Activated CD8-positive, alpha-beta memory T cell treated with anti-CD3 and anti-CD28 coated beads, Interleukin-2, amount 10 ng/mL, durations not matched to agents 7 days and 5 days (primary cell): Measurements from ENCODE around the gene GATAD1. TPM values are rescaled to one million over a fixed set of nuclear protein-coding genes. Genes with fewer than 3 reads are reported as not detected.
"Not testable (repeated sequence)": the region's sequence is repeated elsewhere in the genome, so short reads cannot be mapped to it uniquely, and the experiment has no call there.

ENCODE experiments used
- ATAC-seq: fragments of 150-1000 bp; cut with Tn5 transposase; one replicate; pipeline ENCODE4 v1.10.0; 2021; ENCODE audit warnings: moderate library complexity
- CTCF ChIA-PET: fragments of 350-600 bp; sonication (Branson Sonifier 250); formaldehyde crosslinking; loops from one replicate; lab custom pipeline; 2021; ENCODE audit warnings: antibody characterized with exemption; lab: Charles Lee
- DNase-seq: peaks from one replicate; pipeline ENCODE4 v3.0.0-alpha.2; 2020
- H3K27ac Mint-ChIP-seq: one replicate; pipeline ENCODE4 v1.8.0; 2021; ENCODE audit warnings: mild to moderate bottlenecking, mixed read lengths
- H3K27me3 Mint-ChIP-seq: one replicate; pipeline ENCODE4 v1.8.0; 2021; ENCODE audit warnings: mixed read lengths
- H3K36me3 Mint-ChIP-seq: one replicate; pipeline ENCODE4 v1.8.0; 2021; ENCODE audit warnings: mild to moderate bottlenecking, mixed read lengths
- H3K4me1 Mint-ChIP-seq: one replicate; pipeline ENCODE4 v1.8.0; 2021; ENCODE audit warnings: mixed read lengths
- H3K4me3 Mint-ChIP-seq: one replicate; pipeline ENCODE4 v1.8.0; 2021; ENCODE audit warnings: mild to moderate bottlenecking, moderate library complexity, mixed read lengths
- H3K9me3 Mint-ChIP-seq: one replicate; pipeline ENCODE4 v1.8.0; 2022; ENCODE audit warnings: low read depth, mixed read lengths
- total RNA-seq, 2 experiments: library from RNA; stranded (reverse); gene quantifications; one replicate each; pipeline ENCODE4 v1.2.3, GENCODE V29; 2021

GATAD1 gene
- total RNA-seq, 2 experiments from 2014 or later: 18.3 to 21.0 TPM

GRCh38 chr7:92448205-92448747, 994 bp downstream of the GATAD1 start:
- H3K27ac Mint-ChIP-seq: peak overlapping the region; percentile 87
- no peaks in the 10 kb centered on the region for H3K9me3 Mint-ChIP-seq

GRCh38 chr7:92451645-92452044, 4.4 kb downstream of the GATAD1 start:
- no peak for DNase-seq
- Mint-ChIP-seq H3K4me1 (peaks cover 9% of the 10 kb centered on the region), H3K27me3 (no peaks in the 10 kb centered on the region), H3K27ac (no peak overlapping the region), H3K36me3 (peaks cover 40% of the 10 kb centered on the region), H3K4me3 (no peak overlapping the region), H3K9me3 (no peaks in the 10 kb centered on the region)
- ATAC-seq: no peak
- CTCF ChIA-PET: no interaction called here

More at GRCh38 chr7:92448205-92448747, 994 bp downstream of the GATAD1 start:
- H3K27me3 Mint-ChIP-seq: no peaks in the 10 kb centered on the region
- peak overlapping the region; percentile 80 for H3K4me3 Mint-ChIP-seq
- H3K36me3 Mint-ChIP-seq: peaks cover 21% of the 10 kb centered on the region
- DNase-seq (peak; percentile 76), ATAC-seq (peak; percentile 52)
- CTCF ChIA-PET: interaction anchor here (0.8 to 4.8 kb wide), 29 partner anchors 8 to 783 kb away, joined by 3 to 109 read pairs (median 5); partner anchors contain the start of genes ANKIB1, CYP51A1, KRIT1 and LRRD1
- peaks cover 11% of the 10 kb centered on the region for H3K4me1 Mint-ChIP-seq

GRCh38 chr7:92456236-92456635, 9.0 kb downstream of the GATAD1 start:
- DNase-seq (no peak), ATAC-seq (no peak)
- no peaks in the 10 kb centered on the region for H3K9me3 Mint-ChIP-seq
- CTCF ChIA-PET: interaction anchor here (0.6 kb wide), 1 partner anchor 9 kb away, joined by 3 read pairs; no protein-coding TSS in a partner anchor
- no peak overlapping the region for H3K4me3 Mint-ChIP-seq
- peaks cover 29% of the 10 kb centered on the region for H3K36me3 Mint-ChIP-seq
- H3K4me1 Mint-ChIP-seq: no peaks in the 10 kb centered on the region
- H3K27me3 Mint-ChIP-seq: no peaks in the 10 kb centered on the region
- no peak overlapping the region for H3K27ac Mint-ChIP-seq

GRCh38 chr7:92460109-92460508, 12.8 kb downstream of the GATAD1 start:
- H3K27ac Mint-ChIP-seq: no peak overlapping the region

GRCh38 chr7:92460510-92460909, 13.2 kb downstream of the GATAD1 start:
- no peaks in the 10 kb centered on the region for H3K9me3 Mint-ChIP-seq
- no peak overlapping the region for H3K27ac Mint-ChIP-seq
- H3K36me3 Mint-ChIP-seq: peaks cover 11% of the 10 kb centered on the region

More at GRCh38 chr7:92460109-92460508, 12.8 kb downstream of the GATAD1 start:
- Mint-ChIP-seq H3K36me3 (peaks cover 11% of the 10 kb centered on the region), H3K27me3 (no peaks in the 10 kb centered on the region), H3K4me3 (no peak overlapping the region), H3K9me3 (no peaks in the 10 kb centered on the region), H3K4me1 (peaks cover 2% of the 10 kb centered on the region)
- CTCF ChIA-PET: interaction anchor here (1.2 to 2.8 kb wide), 4 partner anchors 13 to 580 kb away, joined by 3 to 31 read pairs (median 4); partner anchors contain the start of genes GATAD1 and MTERF1
- DNase-seq: no peak
- ATAC-seq: no peak

GRCh38 chr7:92461027-92462003, 14.0 kb downstream of the GATAD1 start:
- DNase-seq (peak; percentile 47), ATAC-seq (peak; percentile 75)
- H3K27ac Mint-ChIP-seq: no peak overlapping the region
- peaks cover 2% of the 10 kb centered on the region for H3K4me1 Mint-ChIP-seq
- no peaks in the 10 kb centered on the region for H3K27me3 Mint-ChIP-seq
- CTCF ChIA-PET: interaction anchor here (0.6 to 2.8 kb wide), 13 partner anchors 11 to 632 kb away, joined by 3 to 31 read pairs (median 4); partner anchors contain the start of genes ERVW-1, GATAD1, MTERF1 and PEX1
- no peaks in the 10 kb centered on the region for H3K9me3 Mint-ChIP-seq
- no peak overlapping the region for H3K4me3 Mint-ChIP-seq
- H3K36me3 Mint-ChIP-seq: peaks cover 5% of the 10 kb centered on the region

More at GRCh38 chr7:92460510-92460909, 13.2 kb downstream of the GATAD1 start:
- Mint-ChIP-seq H3K4me1 (peaks cover 2% of the 10 kb centered on the region), H3K4me3 (no peak overlapping the region), H3K27me3 (no peaks in the 10 kb centered on the region)
- ATAC-seq: no peak
- no peak for DNase-seq
- CTCF ChIA-PET: interaction anchor here (1.2 to 2.8 kb wide), 7 partner anchors 10 to 580 kb away, joined by 3 to 31 read pairs (median 5); partner anchors contain the start of genes ERVW-1, GATAD1 and MTERF1

GRCh38 chr7:92462560-92462959, 15.3 kb downstream of the GATAD1 start:
- Mint-ChIP-seq H3K4me3 (no peak overlapping the region), H3K9me3 (no peaks in the 10 kb centered on the region), H3K27ac (no peak overlapping the region), H3K27me3 (no peaks in the 10 kb centered on the region), H3K4me1 (peaks cover 2% of the 10 kb centered on the region), H3K36me3 (no peaks in the 10 kb centered on the region)
- CTCF ChIA-PET: interaction anchor here (2.8 kb wide), 1 partner anchor 15 kb away, joined by 31 read pairs; the partner anchor contains the start of gene GATAD1
- no peak for DNase-seq
- ATAC-seq: no peak

GRCh38 chr7:92464515-92464914, 17.2 kb downstream of the GATAD1 start:
- Mint-ChIP-seq H3K4me1 (peaks cover 2% of the 10 kb centered on the region), H3K9me3 (peaks cover 5% of the 10 kb centered on the region), H3K27me3 (no peaks in the 10 kb centered on the region), H3K36me3 (no peaks in the 10 kb centered on the region), H3K27ac (no peak overlapping the region), H3K4me3 (no peak overlapping the region)
- ATAC-seq (no peak), DNase-seq (no peak)
- CTCF ChIA-PET: interaction anchor here (1.5 kb wide), 1 partner anchor 17 kb away, joined by 5 read pairs; the partner anchor contains the start of gene GATAD1

- peaks cover 6% of the 10 kb centered on the region for H3K9me3 Mint-ChIP-seq
- H3K27ac Mint-ChIP-seq: no peak overlapping the region
- CTCF ChIA-PET: interaction anchor here (1.3 kb wide), 1 partner anchor 18 kb away, joined by 4 read pairs; no protein-coding TSS in a partner anchor
- H3K4me1 Mint-ChIP-seq: peaks cover under 1% of the 10 kb centered on the region
- no peak overlapping the region for H3K4me3 Mint-ChIP-seq
- no peaks in the 10 kb centered on the region for H3K27me3 Mint-ChIP-seq
- ATAC-seq (no peak), DNase-seq (no peak)
- H3K36me3 Mint-ChIP-seq: no peaks in the 10 kb centered on the region
Measured at GRCh38 chr7:92466682-92467081, 19.4 kb downstream of the GATAD1 start.

GRCh38 chr7:92468589-92468988, 21.3 kb downstream of the GATAD1 start:
- H3K27ac Mint-ChIP-seq, CTCF ChIA-PET, H3K4me3 Mint-ChIP-seq, H3K36me3 Mint-ChIP-seq, H3K27me3 Mint-ChIP-seq, ATAC-seq, DNase-seq, H3K9me3 Mint-ChIP-seq, H3K4me1 Mint-ChIP-seq: not testable (repeated sequence)

- DNase-seq, H3K27me3 Mint-ChIP-seq, H3K27ac Mint-ChIP-seq, H3K36me3 Mint-ChIP-seq, H3K9me3 Mint-ChIP-seq, ATAC-seq, H3K4me1 Mint-ChIP-seq, H3K4me3 Mint-ChIP-seq, CTCF ChIA-PET: not testable (repeated sequence)
Measured at GRCh38 chr7:92473989-92474388, 26.7 kb downstream of the GATAD1 start.

- H3K4me3 Mint-ChIP-seq, DNase-seq, H3K36me3 Mint-ChIP-seq, H3K9me3 Mint-ChIP-seq, H3K4me1 Mint-ChIP-seq, H3K27ac Mint-ChIP-seq, ATAC-seq, H3K27me3 Mint-ChIP-seq: not testable (repeated sequence)
- CTCF ChIA-PET: interaction anchor here (3.1 kb wide), 1 partner anchor 14 kb away, joined by 9 read pairs; no protein-coding TSS in a partner anchor
Measured at GRCh38 chr7:92475261-92475770, 28.0 kb downstream of the GATAD1 start.
